GM19193 (cell line): ENCODE data around the gene NOVA1.

Source experiments
- POLR2A ChIP-seq: IDR thresholded peaks from 4 replicates; pipeline ENCODE4 v1.6.1; 2011; ENCODE audit not compliant: insufficient read depth, insufficient read length; ENCODE audit errors: extremely low read depth

Gene NOVA1

DNA sequence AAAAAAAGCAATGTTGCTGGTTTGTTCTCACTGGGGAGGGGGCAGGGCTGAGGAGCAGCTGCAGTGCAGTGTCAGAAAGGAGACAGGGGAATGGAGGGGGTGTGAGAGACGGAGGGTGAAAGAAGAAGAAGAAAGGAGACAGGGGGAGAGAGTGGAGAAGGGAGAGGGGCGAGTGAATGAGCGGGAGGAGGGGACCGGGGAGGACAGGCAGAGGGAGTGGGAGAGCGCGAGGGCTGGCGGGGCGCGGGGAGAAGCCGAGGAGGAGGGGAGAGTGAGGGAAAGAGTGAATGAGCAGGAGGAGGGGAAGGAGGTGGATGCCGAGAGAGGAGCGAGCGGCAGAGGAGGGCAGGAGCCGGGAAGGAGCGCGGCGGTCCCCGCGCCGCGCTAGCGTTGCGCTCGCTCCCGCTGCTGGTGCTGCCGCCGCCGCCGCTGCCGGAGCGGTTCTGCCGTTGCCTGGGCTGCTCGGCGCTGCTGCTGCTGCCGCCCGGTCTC lies at the start of gene NOVA1:
Gene NOVA1, minus strand, starts transcription at position 445 of the 492 bp plus-strand sequence. CDS start 597 bp downstream, outside the sequence.
- no peak for TF ChIP-seq POLR2A

DNA sequence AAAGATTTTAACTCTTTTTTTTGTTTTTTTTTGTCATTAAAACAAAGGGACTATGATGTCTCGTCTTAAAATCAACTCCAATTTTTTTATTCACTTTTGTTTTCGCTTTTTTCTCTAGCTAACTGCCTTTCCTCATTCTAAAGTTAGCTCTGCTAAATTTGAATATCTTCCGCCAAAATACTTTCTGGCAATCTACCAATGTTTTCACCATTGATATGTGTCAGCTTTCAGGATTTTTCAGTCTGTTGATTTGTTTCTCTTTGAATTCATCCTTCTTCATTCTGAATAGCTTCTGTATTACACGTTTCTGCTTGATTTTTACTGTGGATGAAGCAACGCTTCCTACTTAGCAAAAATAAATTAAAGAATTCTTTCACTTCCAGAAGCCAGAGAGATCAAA lies 38.7 kb upstream of the NOVA1 start:
- TF ChIP-seq POLR2A: no peak

DNA sequence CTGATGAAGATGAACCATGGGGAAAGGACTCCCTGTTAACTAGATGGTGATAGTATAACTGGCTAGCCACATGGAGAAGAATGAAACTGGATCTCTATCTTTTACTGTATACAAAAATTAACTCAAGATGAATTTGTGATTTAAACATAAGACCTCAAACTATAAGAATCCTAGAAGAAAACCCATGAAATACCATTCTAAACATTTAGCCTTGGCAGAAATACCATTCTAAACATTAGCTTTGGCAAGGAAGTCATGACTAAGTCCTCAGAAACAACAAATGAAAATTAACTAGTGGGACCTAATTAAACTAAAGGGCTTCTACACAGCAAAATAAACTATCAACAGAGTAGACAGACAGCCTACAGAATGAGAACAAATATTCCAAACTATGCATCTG lies 28.4 kb upstream of the NOVA1 start:
- TF ChIP-seq POLR2A: no peak

- no peak for TF ChIP-seq POLR2A
Observed at GRCh38 chr14:26622611-26623010, 24.8 kb upstream of the NOVA1 start.

GRCh38 chr14:26621807-26622560 lies 24.2 kb upstream of the NOVA1 start:
- no peak for TF ChIP-seq POLR2A

DNA sequence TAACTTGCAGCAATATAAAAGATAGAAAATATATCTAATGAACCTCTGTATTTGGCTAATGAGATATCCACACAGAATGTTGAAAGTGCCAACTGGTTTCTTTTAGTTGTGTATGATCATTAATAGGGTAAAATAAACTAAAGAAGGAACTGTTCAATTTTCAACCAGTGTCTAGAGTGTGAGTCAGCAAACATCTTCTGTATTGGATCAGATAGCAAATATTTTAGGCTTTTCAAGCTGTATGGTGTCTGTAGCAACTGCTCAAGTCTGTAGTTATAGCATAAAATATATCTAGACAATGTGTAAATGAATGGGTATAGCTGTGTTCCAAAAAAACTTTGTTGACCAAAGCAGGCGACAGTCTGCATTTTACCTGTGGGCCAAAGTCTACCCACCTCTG lies 23.5 kb upstream of the NOVA1 start:
- no peak for TF ChIP-seq POLR2A

GRCh38 chr14:26611259-26611658 lies 13.4 kb upstream of the NOVA1 start:
- TF ChIP-seq POLR2A: no peak

GRCh38 chr14:26606729-26607312 lies 9.0 kb upstream of the NOVA1 start:
- TF ChIP-seq POLR2A: no peak

- TF ChIP-seq POLR2A: no peak
Observed at GRCh38 chr14:26605602-26606001, 7.8 kb upstream of the NOVA1 start.

DNA sequence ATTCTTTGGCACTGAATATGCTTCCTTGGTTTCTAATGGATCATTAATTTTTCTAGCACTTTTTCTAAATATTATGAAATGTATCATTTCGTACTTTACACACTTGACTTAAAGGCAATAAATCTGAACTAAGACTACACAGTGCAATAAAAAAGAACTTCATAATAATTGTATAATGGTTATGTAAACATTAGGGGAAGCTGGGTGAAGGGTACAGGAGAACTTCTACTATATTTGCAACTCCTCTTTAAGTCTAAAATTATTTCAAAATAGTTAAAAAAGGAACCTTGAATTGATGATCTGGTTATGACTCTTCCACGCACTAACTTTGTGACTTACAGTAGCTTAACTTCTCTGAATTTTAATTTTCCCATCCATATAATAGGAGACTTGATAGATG lies 5.1 kb upstream of the NOVA1 start:
- TF ChIP-seq POLR2A: no peak

GRCh38 chr14:26601856-26602255 lies 4.0 kb upstream of the NOVA1 start:
- no peak for TF ChIP-seq POLR2A

- TF ChIP-seq POLR2A: no peak
Observed at GRCh38 chr14:26599291-26599690, 1.5 kb upstream of the NOVA1 start.

- TF ChIP-seq POLR2A: no peak
Observed at GRCh38 chr14:26598672-26599131, 869 bp upstream of the NOVA1 start.

GRCh38 chr14:26598081-26598671 lies 343 bp upstream of the NOVA1 start:
- TF ChIP-seq POLR2A: no peak

GRCh38 chr14:26597071-26597588 lies 703 bp downstream of the NOVA1 start:
- TF ChIP-seq POLR2A: no peak
